C4-2B (cell line): ENCODE data around the gene LRRC71.

Experiments used
- CTCF ChIP-seq: fragments of 450-650 bp; conservative IDR thresholded peaks from 2 replicates; pipeline ENCODE4 v1.5.1; 2017; ENCODE audit warnings: mild to moderate bottlenecking
- ZFX ChIP-seq: fragments of 450-650 bp; IDR thresholded peaks from 2 replicates; pipeline ENCODE4 v1.6.1; 2017

GRCh38 chr1:156909671-156910070, 10.8 kb upstream of the LRRC71 start:
- no peak for TF ChIP-seq CTCF
- no peak for TF ChIP-seq ZFX
